ENCODE results near the gene PVALB.
A peak's percentile ranks its signal among the peaks of the same experiment; 100 is the strongest.

Gene PVALB

DNA sequence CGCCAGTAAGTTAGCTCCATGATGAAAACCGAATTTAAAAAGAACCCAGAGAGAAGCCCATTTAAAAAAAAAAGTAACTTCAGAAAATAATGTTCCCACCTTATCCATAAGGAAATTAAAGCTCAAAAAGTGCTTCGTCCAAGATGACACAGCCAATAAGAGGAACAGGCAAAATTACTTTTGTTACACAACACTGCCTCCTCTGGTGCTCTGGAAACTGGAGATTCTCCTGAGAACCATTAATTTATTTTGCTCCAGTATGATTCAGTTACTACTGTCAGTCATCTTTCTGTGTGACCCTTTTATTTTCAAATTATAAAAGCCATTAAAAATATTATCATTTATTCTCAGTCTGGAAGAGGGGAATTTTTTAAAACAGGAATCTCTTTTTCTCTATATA is 42.9 kb downstream of the PVALB start:
- DNase-seq (ENCODE audit: low read depth in 2 of 2) = no peak

DNA sequence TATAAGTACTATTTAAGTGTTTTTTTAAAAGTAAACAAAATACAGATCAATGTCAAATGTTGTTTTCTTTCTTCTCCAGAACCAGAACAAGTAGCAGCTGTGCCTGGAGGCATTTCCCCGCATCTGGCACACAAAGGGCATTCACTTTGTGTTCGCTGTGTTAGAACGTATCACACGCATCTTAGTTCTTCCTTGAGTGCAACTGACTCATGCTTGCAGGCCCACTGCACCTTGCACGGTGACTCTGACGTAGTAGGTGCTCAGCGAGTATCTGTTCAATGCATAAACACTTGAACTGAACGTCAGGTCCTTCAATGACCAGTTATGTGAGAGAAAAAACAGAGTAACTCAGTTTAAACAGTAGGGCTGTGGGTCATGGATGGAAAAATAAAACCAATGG is 44.4 kb downstream of the PVALB start:
- DNase-seq (ENCODE audit: low read depth in 2 of 2) = no peak

DNA sequence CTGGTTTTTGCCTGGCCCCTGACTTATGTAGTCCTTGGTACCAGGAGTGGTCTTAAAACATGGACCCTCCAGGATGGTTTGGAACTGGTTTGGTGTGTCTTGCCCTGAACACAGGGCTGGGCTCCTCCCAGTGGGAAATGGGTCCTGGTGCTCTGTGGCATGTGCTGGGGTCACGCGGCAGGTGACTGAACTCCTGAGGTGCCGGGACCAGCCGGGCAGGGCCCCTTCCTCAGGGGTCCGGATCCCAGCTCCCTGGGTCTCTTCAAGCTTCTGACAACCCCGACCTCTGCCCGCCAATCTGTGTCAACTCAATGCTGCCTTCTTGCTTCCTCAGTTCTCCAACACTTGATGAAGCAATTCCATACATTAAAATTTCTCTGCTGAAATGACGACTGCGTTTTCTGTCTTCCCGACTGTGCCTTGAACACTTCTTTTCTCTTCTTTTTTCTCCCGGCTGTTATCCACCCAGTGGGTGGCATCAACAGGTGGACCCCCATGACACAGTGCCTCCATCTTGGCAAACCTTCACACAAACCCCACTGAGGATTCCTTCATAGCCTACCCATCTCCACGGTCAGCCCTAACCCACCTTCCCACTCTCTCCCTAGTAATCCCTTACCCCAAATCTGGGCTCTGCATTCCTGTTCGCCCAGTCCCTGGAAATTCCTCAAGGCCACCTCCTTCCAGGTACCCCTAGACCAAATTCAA is 45.3 kb downstream of the PVALB start:
- no peak for DNase-seq (ENCODE audit: low read depth in 2 of 2)

DNA sequence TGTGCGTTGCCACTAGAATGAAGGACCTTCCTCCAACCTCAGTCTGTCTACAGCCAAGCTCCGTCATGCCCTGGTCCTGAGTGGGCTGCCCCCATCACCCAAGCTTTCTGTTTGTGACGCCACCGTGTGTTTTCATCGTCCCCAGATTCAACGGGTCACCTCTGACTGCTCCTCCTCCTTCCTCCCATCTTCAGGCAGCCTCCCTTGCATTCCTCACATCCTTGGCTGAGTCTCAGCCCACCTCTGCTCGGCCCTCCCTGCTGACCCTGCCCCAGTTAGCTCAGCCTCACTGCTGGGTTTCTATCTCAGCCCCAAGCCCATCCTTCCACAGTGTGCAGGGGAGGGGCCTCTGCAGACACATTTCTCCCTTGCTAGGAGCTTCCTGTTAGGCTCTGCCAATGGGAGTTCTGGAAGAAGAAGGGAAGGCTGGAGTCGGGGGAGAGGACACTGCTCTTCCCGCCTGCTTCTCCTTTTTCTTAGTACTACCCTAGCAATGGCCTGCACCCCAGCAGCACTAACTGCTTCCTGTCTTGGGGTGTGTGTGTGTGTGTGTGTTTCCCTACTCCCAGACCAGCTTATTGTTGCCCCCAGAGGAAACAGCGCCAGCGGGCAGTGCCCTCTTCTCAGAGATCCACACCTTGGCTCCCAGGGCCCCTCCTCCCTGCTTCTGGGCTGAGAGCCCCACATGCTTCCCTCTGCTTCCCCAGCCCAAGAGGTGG is 46.2 kb downstream of the PVALB start:
- no peak for DNase-seq (ENCODE audit: low read depth in 2 of 2)

DNA sequence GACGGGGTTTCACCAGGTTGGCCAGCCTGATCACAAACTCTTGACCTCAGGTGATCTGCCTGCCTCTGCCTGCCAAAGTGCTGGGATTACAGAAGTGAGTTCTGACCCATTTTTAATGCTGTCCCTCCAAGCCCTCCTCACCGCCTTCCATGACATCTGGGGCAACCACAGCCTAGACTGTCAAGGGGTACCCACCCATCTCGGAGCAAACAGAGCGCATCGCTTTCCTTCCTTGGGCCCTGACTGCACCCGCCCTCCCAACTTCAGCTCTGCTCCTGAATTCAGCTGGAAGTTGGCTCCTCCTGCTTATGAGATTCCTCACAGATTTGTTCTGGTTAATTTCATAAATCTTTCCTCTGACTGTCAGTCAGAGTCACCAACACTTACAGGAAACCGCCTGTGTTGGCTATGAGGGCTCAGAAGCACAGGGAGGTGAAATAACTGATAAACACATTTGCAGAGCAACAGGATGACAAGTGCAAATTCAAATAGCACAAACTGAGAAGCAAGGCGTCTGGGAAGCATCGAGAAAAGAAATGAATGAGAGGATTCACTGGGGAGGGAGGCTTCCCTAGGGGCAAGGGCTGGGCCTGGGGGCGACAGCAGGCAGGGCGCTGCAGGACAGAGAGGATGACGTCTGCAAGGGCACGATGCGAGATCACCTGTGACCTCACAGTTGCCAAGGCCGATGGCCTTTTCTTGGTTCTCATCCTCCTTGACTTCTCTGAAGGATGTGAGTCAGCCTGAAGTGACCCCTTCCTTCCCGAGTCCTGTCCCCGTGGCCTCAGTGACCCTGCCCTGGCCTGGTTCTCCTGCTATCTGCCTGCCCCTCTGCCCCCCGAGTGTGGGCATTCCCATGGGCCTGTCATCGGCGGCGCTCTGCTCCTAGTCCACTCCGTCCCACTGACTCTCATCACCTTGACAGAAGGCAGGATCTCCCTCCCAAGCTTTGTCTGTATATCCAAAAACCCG is 47.0 kb downstream of the PVALB start:
- DNase-seq (ENCODE audit: low read depth in 2 of 2) = no peak

DNA sequence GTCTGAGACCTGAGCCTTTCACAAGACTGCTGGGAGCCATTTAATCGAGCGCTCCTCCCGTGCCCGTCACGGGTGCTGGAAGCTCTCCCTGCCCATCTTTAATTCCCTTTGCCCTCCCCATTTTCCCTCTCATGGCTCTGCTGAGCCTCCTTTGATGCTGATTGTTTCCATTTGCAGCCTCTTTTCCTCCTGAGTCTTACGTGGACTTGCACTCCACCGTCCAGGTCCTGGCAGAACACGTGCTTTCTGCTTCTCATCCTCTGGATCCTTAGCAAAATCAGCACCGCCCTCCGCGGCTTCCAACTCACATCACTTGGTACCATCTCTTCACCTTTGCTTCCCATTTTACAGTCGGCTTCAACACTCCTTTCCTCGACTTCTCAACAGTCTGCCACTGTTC is 48.2 kb downstream of the PVALB start:
- DNase-seq (ENCODE audit: low read depth in 2 of 2) = no peak

DNA sequence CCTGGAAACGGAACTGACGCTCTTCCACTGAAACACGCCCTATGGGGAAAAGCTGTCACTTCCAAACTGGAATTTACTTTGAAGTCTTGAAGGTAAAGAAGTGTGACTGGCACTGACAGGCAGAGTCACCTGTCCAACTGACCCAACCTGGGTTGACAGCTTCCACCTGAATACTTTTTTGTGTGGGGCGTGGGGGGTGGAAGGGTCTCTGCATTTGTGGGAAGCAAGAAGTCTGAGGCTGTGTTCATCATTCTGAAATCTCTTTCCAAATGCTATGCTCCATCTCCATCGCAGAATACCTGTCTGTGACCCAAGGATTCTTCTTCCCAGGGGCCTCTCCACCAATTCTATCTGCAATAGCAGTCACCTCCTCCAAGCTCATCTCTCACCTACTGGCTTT is 48.7 kb downstream of the PVALB start:
- DNase-seq (ENCODE audit: low read depth in 2 of 2) = no peak

DNA sequence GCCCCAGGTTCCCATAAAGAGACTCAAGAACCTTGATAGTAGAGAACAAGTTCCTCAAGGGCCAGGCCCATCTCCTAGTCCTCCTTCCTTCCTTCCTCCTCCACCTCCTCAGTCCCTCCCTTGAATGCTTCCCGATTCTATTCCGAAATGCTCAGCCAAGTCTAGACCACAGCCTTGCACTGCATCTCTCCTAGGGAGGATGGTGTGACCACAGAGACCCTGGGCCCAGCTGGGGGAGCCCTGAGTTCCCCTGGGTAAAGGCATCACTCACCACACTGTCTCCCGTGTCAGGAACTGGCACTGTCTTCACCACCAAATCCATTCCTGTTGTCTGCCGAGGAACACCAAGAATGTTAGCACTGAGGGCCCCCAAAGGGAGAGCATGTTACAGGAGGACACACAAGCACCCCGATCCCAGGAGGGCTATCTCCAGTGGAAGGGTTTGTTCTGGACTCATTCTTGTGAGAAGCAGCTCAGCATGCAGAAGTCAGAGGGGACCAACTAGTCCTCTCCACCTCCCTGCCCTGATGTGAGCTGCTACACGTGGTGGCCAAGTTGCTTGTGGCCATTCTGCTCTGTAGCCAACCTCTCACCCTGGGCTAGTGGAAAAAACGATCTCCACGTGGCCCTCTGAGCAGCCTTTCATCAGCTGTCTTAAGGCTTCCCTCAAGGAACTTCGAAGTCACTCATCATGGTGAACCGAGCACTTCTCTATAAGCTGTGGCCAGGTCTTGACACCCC is 49.6 kb downstream of the PVALB start:
- DNase-seq (ENCODE audit: low read depth in 2 of 2) = no peak

DNA sequence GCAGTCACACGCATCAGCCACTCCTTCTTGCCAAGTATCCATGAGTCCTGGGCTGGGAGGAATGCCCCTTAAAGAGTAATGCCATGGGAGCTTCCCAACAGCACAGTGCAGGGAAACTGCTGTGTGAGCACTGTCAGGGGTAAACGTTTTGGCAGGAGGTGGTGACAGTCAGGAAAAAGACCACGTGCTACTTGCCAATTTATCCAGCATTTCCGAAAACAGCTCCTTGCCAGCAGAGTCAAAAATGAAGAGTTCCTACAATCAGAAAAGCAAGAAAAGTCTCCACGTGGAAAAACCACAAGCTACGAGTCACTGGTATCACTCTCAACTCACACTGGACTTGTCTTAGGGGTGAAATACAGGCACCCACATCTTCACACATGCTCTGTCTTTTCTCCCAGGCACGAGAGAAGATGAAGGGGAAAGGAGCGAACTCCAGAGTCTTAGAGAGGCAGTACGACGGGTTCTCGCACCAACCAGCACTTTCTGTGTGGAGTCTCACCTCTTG is 50.8 kb downstream of the PVALB start:
- no peak for DNase-seq (ENCODE audit: low read depth in 2 of 2)

DNA sequence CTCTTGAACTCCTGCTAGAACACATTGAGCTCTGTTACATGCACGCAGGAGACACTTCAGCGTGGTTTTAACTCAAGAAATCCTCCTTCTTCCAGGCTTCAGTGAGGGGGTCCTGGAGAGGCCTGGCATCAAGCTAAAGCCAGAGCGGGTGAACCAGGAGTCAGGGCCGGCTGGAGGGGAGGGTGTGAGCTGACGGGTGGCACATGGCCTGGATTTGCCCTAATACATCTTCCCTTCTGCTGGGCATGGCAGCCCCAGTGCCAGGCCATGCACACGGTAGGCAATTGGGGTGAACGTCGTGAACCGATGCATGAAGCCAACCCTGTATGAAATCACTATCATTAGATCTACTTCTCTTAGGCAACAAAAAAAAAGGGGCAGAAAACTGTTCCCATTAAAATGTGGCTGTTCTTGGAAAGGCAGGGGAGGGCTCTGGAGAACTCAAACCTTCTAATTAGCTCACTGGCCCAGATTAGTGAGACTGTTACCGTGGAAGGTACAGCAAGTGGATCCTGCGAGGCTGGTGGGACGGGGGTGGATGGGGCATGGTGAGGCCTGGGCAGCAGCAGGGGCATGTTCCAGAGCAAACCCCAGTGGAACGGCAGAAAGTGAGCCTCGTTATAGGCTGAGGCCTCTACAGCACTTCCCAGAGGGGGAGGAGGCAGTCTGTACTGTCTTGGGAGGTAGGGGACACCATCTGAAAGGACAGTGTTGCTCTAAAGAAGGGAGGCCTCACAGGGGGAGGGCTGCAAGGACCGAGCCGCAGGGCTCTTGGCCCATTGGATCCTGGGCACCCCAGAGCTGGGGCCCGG is 51.5 kb downstream of the PVALB start:
- DNase-seq (ENCODE audit: low read depth in 2 of 2) = no peak

DNA sequence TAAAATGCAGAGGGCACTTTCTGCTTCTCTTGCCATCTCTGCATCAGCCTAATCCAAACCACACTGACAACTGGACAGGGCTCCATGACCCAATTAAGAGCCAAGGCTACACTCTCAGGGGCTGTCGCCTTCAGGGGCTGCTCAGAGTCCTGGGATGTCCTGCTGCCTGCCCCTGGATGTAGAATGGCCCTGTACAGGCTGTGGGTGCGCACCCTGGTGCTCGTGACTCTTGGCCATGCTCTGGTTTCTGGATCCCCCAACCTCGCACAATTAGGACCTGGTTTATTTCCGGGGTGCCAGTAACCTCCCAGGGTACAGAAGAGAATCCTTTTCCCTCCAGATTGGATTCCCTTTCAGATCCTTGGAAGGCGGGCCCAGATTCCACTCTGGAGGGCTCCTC is 52.2 kb downstream of the PVALB start:
- no peak for DNase-seq (ENCODE audit: low read depth in 2 of 2)

DNA sequence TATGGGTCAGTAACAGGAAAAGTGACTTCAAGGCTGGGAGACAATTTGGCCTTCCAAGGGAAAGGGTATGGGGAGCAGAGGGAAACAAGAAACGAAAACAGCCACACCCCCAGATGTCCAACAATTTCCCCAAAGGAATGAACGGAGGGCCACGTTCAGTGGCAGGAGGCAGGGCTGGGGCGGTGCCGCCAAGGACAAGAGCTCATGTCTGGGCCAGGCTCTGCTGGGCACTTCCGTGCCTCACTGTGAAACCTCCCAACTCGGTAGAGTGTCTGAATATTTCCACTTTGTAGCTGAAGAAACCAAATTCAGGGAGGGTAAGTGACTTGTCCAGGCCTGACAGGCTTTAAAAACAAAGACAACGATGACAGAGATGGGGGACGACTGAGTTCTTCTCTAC is 52.8 kb downstream of the PVALB start:
- no peak for DNase-seq (ENCODE audit: low read depth in 2 of 2)

DNA sequence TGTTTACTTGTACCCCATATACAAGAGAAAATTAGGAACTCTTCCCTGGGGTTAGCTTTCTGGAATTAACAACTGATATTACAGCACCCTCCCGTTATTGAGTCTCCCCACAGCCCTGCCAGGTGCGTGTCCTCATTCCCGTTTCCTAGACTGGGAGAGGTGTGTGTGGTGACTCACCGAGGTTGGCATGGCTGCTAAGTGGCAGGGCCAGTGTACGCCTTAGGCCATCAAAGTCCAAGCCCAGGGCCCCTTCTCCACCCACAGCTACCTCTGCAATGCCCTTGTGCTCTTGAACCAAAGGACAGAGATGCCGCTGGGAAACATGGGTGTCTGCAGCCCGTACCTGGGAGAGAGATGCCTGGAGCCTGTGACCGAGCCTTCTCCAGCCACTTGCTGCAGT is 53.3 kb downstream of the PVALB start:
- DNase-seq (ENCODE audit: low read depth in 2 of 2) = no peak

DNA sequence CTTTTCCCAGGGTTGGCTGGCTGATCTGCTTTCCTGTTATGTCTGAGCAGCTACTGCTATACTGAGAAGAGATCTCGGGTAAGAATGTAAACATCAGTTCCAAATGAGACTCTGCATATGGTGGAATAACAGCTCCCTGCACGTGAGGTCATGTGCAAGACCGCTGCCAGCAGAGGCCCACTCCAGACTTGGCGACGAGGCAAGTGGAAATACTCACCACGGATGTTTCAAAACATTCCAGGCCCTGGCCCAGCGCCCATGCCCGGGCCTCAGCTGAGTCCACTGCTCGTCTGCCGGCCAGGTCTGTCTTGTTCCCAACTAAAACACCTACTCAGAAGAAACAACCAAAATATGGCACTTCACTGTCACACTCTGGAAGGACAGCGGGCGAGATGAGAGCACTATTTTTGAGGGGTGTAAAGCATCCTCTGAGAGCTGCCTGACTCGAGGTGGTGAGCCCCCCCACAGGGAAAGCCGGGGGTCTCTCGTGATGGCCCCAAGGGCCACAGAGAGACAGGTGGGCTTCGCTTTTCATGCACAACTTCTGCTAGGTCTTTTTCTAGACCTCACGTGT is 54.1 kb downstream of the PVALB start:
- DNase-seq (ENCODE audit: low read depth in 2 of 2) = no peak

DNA sequence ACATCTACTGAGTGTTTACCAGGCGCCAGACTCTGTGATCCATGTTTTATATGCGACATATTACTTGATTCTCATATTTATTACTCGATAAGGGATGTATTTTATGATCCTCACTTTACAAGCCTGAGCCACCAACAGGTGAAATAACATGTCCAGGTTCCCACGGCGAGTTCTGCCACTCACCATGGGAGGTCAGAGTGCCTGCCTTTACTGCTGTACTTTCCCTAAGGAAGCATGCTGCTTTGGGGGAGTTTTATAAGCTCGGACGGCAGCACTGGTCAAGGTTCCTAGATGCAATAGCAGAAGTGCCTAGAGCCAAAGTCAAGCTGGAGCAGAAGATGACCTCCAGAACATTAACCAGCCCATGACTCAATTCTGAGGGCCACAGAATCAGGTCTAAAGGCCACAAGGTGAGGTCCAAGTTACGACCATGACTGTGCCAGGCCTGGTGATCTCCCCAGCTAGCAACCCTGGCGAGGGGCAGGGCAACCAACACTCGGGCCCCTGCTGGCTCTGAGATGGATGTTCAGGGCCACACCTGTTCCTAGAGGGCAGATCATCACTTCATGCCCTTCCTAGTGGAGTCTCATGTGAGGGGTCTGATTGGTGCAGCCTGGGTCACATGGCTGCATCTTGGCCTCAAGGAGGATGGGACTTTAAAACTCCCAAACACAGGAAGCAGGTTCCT is 55.1 kb downstream of the PVALB start:
- DNase-seq (ENCODE audit: low read depth in 2 of 2) = no peak

DNA sequence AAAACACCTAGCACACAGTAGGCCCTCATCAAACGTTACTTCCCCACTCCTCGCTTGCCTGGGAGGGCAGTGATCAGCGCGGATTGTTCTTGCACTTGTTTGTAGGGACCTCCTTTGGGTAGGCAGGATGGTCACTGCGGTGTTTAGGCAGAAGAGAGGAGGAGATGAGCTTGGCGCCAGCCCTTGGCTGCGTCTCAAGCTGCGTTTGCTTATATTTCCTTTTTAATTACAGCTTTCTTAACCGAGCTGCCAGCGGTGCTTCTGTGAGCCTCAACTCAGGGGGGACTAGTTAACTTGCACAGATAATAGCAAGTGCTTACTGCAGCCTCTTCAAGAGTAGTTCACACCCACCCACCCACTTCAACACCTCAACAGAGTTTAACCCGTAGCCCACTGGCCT is 56.0 kb downstream of the PVALB start:
- no peak for DNase-seq (ENCODE audit: low read depth in 2 of 2)

DNA sequence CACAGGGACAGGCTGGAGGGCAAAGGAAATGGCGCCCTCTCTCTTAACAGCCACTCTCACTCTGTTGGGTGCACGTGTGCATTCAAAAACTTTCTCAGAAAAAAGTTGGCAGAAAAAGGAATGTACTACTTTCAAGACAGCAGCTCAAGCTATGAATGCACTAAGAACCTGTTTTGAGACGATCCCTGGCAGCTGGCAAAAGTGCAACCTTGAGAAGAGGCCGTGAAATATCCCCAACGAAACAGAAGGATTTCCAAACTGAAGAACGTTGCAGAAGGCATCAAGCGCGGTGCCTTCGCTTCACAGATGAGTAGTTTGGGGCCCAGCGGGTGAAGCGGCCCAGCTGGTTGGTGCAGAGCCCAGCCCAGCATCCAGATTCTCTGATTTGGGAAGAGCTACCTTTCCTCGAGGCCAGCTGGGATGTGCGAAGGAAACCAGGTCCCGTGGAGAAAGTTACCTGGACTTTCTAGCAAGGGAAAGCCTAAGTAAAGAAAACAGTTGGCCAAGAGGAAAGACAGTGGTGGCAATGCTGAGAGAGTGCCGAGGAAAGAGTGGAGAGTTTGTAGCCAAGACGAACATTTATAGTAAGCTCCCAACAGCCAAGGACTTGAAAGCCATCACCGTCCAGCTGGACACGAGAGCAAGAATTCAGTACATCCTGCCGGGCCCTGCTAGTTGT is 57.2 kb downstream of the PVALB start:
- DNase-seq (ENCODE audit: low read depth in 2 of 2) = no peak

DNA sequence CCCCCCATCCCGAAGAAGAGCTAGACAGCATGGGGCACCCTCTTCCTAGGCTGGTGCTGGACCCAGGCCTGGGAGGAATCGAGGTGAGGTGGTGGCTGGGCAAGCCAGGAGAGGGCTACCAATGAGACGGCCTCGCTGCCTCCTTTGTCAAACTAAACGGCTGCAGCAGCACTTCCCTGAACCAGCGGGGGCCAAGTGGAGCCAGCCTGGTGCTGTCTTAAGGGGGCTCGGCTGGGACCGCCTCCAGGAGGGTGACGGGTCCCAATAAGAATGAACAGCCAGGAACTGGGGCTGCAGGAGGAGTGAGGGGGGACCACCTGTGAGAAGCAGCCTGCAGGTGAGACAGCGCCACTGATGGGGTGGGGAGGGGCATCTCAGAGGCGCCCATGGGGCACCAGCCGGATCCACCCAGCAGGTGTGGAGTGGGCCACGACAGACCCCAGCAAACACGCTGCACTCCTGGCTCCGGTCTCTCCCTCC is 58.0 kb downstream of the PVALB start:
- DNase-seq (ENCODE audit: low read depth in 2 of 2) = no peak

DNA sequence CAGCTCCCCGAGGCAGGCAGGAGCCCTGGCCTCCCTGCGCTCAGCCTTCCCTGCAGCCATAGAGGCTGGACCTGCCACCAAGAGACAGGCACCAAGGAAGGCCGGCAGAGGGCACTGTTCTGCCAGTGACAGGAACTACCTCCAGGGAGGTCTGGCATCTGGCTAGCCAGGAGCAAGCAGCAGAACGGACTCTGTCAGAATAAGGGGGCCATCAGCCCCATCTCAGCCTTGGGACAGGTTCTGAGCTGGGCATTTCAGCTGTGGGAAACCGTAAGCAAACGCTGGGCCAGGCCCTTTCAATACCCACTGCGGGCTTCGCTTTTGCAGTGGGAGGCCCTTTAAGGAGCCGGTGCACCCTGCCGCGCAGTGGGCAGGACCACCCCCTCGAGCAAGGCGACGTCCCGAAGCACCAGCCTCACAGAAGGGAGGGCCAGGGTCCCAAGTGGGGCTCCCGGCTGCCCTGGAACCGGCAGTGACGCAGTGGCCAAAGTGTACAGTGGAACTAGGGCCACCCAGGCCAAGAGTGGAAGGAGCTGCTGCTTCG is 59.1 kb downstream of the PVALB start:
- peak; percentile 35 to 45 for DNase-seq (ENCODE audit: low read depth in 2 of 2)

All from stimulated activated CD8-positive, alpha-beta memory T cell treated with anti-CD3 and anti-CD28 coated beads, Interleukin-7, amount 100 ng/mL, for 4 hours (primary cell).